ENCODE data around the gene SCAANT1. TPM values are rescaled to one million over a fixed set of nuclear protein-coding genes. Genes with fewer than 3 reads are reported as not detected.

SCAANT1 gene
- total and polyA plus RNA-seq, 2 donors (not counting 1 experiment from before 2014, with no cell fraction given): 1.7 TPM; not detected in 1

DNA sequence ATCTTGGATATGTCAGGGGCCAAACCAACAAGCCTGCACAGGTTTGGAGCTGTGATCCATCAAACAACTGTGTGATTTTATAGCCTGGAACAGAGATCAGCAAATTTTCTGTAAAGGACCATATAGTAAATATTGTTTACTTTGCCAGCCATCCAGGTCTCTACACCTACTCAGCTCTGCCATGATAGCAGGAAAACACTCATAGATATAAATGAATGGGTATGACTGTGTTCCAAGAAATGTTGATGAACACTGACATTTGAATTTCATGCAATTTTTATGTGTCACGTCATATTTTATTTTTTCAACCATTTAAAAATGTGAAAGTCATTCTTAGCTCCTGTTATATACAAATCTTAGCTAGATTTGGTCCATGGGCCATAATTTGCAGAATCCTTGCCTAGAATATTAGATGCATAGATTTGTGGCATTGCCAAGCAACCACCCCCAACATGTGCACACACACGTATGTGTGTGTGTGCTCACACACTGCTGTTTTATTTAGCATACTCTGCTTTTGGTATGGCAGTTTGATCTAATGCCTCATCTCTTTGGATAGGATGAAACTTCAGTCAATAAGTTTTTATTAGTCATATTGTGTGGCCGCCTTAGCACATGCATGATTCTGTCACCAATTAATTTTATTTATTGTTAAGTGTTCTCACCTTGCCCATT, 42.1 kb downstream of the SCAANT1 start:
- no peak overlapping the region for H3K4me2 ChIP-seq (replicated peaks; ENCODE audit: low read depth, low read length, poor library complexity, severe bottlenecking)
- intact Hi-C loops (cut with micrococcal nuclease): loop anchor here (2.0 kb wide), 1 partner anchor 17 kb away; no protein-coding TSS in a partner anchor
- H3K4me1 ChIP-seq (ENCODE audit: control insufficient read depth in 2 of 2, insufficient read depth in 2 of 2, low read length in 2 of 2): peaks cover 10 to 16% of the 10 kb centered on the region in 2 donors
- Mint-ChIP-seq H3K4me1 (peaks cover 55% of the 10 kb centered on the region), H3K9me3 (ENCODE audit: insufficient read depth) (no peaks in the 10 kb centered on the region), H3K27me3 (no peaks in the 10 kb centered on the region), H3K4me3 (no peak overlapping the region), H3K27ac (no peak overlapping the region)
- no CpG with 5 or more reads among the region's 3 CpGs for WGBS (ENCODE audit: insufficient coverage)
- ATAC-seq (ENCODE audit: low read depth) (no peak), DNase-seq (no peak)
- no peak overlapping the region for H3K9ac ChIP-seq (ENCODE audit: low read length)
- H2AFZ ChIP-seq (ENCODE audit: insufficient read depth, low read depth, low read length, poor library complexity, severe bottlenecking): no peak overlapping the region
- TF ChIP-seq, protein P1, sequence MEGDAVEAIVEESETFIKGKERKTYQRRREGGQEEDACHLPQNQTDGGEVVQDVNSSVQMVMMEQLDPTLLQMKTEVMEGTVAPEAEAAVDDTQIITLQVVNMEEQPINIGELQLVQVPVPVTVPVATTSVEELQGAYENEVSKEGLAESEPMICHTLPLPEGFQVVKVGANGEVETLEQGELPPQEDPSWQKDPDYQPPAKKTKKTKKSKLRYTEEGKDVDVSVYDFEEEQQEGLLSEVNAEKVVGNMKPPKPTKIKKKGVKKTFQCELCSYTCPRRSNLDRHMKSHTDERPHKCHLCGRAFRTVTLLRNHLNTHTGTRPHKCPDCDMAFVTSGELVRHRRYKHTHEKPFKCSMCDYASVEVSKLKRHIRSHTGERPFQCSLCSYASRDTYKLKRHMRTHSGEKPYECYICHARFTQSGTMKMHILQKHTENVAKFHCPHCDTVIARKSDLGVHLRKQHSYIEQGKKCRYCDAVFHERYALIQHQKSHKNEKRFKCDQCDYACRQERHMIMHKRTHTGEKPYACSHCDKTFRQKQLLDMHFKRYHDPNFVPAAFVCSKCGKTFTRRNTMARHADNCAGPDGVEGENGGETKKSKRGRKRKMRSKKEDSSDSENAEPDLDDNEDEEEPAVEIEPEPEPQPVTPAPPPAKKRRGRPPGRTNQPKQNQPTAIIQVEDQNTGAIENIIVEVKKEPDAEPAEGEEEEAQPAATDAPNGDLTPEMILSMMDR (IDR thresholded peaks at IDR 0.05): no peak
- TF ChIP-seq EZH2 (IDR thresholded peaks at IDR 0.05; ENCODE audit: borderline replicate concordance, insufficient read depth, low read depth, low read length, poor library complexity, severe bottlenecking): no peak
- ChIA-PET POLR2A (no interaction called here), CTCF (interaction anchor here (1.4 to 1.5 kb wide), 2 partner anchors 45 to 51 kb away, joined by 3 read pairs; partner anchors contain the start of gene C3orf49)
- H4K20me1 ChIP-seq (ENCODE audit: control insufficient read depth, insufficient read depth, low read length, poor library complexity, severe bottlenecking): peaks cover 60% of the 10 kb centered on the region
- no peak overlapping the region for H3K4me3 ChIP-seq (ENCODE audit: control extremely low read depth in 1 of 5, extremely low read depth in 1 of 5, insufficient read depth in 1 of 5, low read depth in 2 of 5, low read length in 4 of 5)
- H3K36me3 ChIP-seq (replicated peaks in 1 of 2; ENCODE audit: control extremely low read depth in 1 of 2, control insufficient read depth in 1 of 2, extremely low read depth in 1 of 2, insufficient read depth in 2 of 2, low read length in 1 of 2): peaks cover 0 to 6% of the 10 kb centered on the region in 2 experiments
- no peak overlapping the region for H3K27ac ChIP-seq (ENCODE audit: low read length in 2 of 2)
- H3K9me3 ChIP-seq (ENCODE audit: control extremely low read depth in 1 of 3, control insufficient read depth in 2 of 3, insufficient read depth in 1 of 3, low read length in 2 of 3): no peaks in the 10 kb centered on the region
- H3K27me3 ChIP-seq (replicated peaks in 1 of 4; ENCODE audit: control extremely low read depth in 1 of 4, control insufficient read depth in 3 of 4, insufficient read depth in 4 of 4, low read length in 3 of 4): no peaks in the 10 kb centered on the region
- peaks cover 98% of the 10 kb centered on the region for H3K79me2 ChIP-seq (ENCODE audit: control insufficient read depth, insufficient read depth, low read length)

DNA sequence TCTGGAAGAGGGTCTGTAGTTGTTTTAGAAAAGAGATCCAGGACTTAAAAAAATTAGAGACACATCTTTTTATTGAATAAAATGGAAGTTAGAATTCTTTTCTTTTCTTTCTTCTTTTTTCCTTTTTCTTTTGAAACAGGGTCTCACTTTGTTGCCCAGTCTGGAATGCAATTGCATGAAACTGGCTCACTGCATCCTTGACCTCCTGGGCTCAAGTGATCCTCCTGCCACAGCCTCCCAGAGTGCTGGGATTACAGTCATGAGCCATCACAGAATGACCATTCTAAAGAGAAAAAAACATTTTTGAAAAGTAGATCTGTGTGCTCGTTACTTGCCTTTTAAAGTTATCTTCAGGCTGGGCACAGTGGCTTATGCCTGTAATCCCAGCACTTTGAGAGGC, 45.0 kb downstream of the SCAANT1 start:
- no peaks in the 10 kb centered on the region for H3K9me3 ChIP-seq (ENCODE audit: control extremely low read depth in 1 of 3, control insufficient read depth in 2 of 3, insufficient read depth in 1 of 3, low read length in 2 of 3)
- ChIA-PET CTCF (no interaction called here), POLR2A (no interaction called here)
- H3K4me3 ChIP-seq (ENCODE audit: control extremely low read depth in 1 of 5, extremely low read depth in 1 of 5, insufficient read depth in 1 of 5, low read depth in 2 of 5, low read length in 4 of 5): no peak overlapping the region
- DNase-seq: no peak
- intact Hi-C loops (cut with micrococcal nuclease): no loop called here
- 100% methylated on average over 1 of the region's 1 CpG for WGBS (ENCODE audit: insufficient coverage)
- no peak overlapping the region for H3K4me2 ChIP-seq (replicated peaks; ENCODE audit: low read depth, low read length, poor library complexity, severe bottlenecking)
- H3K27ac Mint-ChIP-seq: no peak overlapping the region
- no peak for ATAC-seq (ENCODE audit: low read depth)
- no peaks in the 10 kb centered on the region for H3K27me3 ChIP-seq (replicated peaks in 1 of 4; ENCODE audit: control extremely low read depth in 1 of 4, control insufficient read depth in 3 of 4, insufficient read depth in 4 of 4, low read length in 3 of 4)
- no peaks in the 10 kb centered on the region for H3K27me3 Mint-ChIP-seq
- H3K9ac ChIP-seq (ENCODE audit: low read length): no peak overlapping the region
- peaks cover 32% of the 10 kb centered on the region for H4K20me1 ChIP-seq (ENCODE audit: control insufficient read depth, insufficient read depth, low read length, poor library complexity, severe bottlenecking)
- peaks cover 89% of the 10 kb centered on the region for H3K79me2 ChIP-seq (ENCODE audit: control insufficient read depth, insufficient read depth, low read length)
- no peaks in the 10 kb centered on the region for H3K9me3 Mint-ChIP-seq (ENCODE audit: insufficient read depth)
- H3K4me1 ChIP-seq (ENCODE audit: control insufficient read depth in 2 of 2, insufficient read depth in 2 of 2, low read length in 2 of 2): peaks cover 21 to 24% of the 10 kb centered on the region in 2 donors
- H3K4me3 Mint-ChIP-seq: no peak overlapping the region
- no peak overlapping the region for H3K27ac ChIP-seq (ENCODE audit: low read length in 2 of 2)
- TF ChIP-seq, protein P1 (IDR thresholded peaks at IDR 0.05): no peak
- no peak for TF ChIP-seq EZH2 (IDR thresholded peaks at IDR 0.05; ENCODE audit: borderline replicate concordance, insufficient read depth, low read depth, low read length, poor library complexity, severe bottlenecking)
- H3K36me3 ChIP-seq (replicated peaks in 1 of 2; ENCODE audit: control extremely low read depth in 1 of 2, control insufficient read depth in 1 of 2, extremely low read depth in 1 of 2, insufficient read depth in 2 of 2, low read length in 1 of 2): peaks cover 0 to 6% of the 10 kb centered on the region in 2 experiments
- H2AFZ ChIP-seq (ENCODE audit: insufficient read depth, low read depth, low read length, poor library complexity, severe bottlenecking): no peak overlapping the region
- peaks cover 62% of the 10 kb centered on the region for H3K4me1 Mint-ChIP-seq
